Subcutaneous adipose tissue (tissue), 4 donors: Measurements from ENCODE around the gene TERT. TPM values are rescaled to one million over a fixed set of nuclear protein-coding genes. Genes with fewer than 3 reads are reported as not detected.

Experiments used
- total RNA-seq, 4 donors: library from RNA; depleted of rRNA; stranded (reverse); fragments of >200 nt; gene quantifications; one replicate each; pipeline ENCODE4 v1.1.0, GENCODE V29; 2016
- TF ChIP-seq, protein P1 (sequence below): fragments of 450-650 bp; IDR thresholded peaks from one replicate; pipeline ENCODE4 v1.5.1; 2016; ENCODE audit warnings: low read depth, mild to moderate bottlenecking, control low read depth, antibody characterized with exemption, moderate library complexity

Gene TERT
- total RNA-seq, 4 donors from 2014 or later = not detected

DNA sequence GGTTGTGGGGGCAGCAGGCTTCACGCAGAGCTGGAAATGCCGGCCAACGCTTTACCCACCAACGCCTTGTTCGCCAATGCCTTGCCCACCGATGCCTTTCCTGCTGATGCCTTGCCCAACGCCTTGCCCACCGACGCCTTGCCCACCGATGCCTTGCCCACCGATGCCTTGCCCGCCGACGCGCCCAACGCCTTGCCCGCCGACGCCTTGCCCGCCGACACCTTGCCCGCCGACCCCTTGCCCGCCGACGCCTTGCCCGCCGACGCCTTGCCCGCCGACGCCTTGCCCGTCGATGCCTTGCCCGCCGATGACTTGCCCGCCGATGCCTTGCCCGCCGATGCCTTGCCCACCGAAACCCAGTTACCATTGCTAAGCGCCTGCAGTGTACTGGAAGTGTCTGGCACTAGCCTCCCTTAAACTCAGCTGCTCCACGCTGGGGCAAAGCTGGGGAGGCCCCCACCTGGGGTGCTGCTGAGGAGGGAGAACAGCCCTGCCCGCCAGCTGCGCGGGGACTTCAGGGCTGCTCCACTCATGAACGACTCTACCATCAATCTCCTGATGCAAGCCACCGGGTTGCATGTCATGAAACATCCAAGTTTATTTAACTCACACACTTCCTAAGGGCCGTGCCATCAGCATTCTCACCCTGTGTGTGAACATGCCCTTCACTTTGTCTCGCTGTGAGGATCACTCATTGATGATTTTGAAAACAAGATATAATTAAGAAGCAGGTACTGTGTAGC is 67.9 kb downstream of the TERT start:
- TF ChIP-seq, protein P1, sequence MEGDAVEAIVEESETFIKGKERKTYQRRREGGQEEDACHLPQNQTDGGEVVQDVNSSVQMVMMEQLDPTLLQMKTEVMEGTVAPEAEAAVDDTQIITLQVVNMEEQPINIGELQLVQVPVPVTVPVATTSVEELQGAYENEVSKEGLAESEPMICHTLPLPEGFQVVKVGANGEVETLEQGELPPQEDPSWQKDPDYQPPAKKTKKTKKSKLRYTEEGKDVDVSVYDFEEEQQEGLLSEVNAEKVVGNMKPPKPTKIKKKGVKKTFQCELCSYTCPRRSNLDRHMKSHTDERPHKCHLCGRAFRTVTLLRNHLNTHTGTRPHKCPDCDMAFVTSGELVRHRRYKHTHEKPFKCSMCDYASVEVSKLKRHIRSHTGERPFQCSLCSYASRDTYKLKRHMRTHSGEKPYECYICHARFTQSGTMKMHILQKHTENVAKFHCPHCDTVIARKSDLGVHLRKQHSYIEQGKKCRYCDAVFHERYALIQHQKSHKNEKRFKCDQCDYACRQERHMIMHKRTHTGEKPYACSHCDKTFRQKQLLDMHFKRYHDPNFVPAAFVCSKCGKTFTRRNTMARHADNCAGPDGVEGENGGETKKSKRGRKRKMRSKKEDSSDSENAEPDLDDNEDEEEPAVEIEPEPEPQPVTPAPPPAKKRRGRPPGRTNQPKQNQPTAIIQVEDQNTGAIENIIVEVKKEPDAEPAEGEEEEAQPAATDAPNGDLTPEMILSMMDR = no peak

DNA sequence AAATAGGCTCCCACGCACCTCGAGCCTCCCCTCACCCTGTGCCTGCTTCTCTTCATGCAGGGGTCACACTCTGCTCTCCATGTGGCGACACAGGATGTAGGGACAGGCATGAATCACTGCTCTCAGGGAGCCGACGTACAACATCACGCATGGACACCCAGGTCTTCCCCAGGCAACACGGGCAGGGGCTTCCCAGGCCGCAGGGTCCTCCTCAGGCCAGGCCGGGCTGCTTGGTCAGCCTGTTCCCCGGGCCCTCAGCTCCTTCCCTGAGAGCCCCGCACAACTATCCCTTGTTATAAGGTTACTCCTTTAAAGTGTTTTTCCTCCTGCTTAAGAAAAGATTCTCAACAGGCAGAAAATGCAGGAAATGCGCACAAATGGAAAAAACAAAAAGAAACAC is 68.6 kb downstream of the TERT start:
- TF ChIP-seq, protein P1 = no peak

DNA sequence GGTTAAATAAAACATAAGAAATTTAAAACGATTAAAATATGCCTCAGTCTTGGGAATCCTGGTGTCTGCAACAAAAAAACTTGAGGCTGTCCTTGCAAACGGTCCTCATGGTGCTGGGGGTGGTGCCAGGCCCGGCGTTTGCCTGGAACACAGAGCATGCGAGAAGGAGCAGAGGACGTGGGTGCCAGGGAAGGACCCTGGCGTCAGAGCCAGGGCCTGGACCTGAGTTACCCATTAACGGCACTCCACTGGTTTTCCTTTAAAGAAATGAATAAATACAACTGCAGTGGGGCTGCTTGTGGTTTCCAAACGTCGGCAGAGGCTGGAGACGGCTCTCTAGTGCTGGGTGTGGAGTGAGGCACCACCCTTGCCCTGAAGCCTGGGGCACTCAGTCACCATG is 69.8 kb downstream of the TERT start, which contains the start of gene SLC6A18:
TSS of gene SLC6A18 (plus strand) at position 301 of the 400 bp plus-strand sequence. CDS start at position 398, 97 bp downstream.
- TF ChIP-seq, protein P1 = no peak

DNA sequence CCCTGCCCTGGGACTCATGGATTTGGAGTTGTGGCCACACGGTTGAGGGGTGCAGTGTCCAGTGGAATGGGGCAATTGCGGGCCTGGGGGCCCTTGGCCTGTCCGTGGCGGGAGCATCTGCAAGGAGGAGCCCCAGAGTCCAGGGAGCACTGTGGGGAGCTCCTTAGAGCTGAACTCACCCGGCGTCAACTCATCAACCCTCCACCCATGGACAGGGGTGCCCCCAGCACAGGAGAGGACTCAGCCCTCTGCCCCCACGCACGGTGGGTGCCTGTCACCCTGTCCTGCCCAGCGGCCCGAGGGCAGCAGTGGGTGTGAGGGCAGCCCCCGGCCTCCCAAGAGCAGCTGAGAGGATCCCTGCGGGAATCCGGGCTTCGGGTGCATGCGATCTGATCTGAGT is 70.2 kb downstream of the TERT start:
- TF ChIP-seq, protein P1 = no peak

DNA sequence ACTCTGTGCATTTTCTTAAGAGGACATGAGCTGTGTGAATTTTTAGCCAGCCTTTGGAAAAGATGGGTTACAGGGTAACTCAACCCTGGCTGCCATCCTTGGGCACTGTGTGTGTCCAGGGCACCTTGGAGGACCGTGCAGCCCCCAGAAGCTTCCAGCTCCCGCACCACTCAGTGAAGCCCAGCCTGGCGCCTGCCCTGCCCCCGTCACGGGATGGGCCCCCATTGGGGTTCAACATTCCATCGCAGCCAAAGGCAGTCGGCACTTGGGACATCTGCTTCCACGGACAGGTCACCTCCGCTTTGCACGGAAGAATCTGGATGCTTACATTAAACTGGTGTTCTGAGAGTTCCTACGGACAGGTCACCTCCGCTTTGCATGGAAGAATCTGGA is 71.6 kb downstream of the TERT start:
- TF ChIP-seq, protein P1 = no peak

DNA sequence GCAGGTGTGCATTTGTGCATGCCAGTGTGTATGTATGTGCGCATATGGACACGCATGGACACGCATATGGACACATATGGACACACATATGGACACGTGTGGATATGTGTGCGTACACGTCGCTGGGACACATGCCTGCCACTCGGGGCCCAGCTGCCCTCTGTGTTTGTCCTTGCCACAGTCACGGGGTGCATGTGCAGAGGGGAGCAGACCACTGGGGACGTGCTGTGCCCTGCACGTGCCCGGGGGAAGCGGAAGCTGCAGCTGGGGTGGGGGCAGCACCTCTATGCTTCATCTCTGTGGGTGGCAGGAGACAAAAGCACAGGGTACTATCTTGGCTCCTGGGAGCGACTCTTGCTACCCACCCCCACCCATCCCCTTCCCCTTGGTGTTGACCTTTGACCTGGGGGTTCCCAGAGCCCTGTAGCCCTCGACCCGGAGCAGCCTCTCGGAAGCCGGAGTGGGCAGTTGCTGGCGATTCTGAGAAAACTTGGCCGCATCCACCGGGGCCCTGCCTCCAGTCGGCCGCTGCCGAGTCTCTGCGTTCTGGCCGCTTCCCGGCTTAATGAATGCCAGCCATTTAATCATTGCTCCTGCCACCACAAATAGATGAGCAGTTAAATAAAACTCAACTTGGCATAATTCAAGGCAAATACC is 72.1 kb downstream of the TERT start:
- TF ChIP-seq, protein P1 = no peak

DNA sequence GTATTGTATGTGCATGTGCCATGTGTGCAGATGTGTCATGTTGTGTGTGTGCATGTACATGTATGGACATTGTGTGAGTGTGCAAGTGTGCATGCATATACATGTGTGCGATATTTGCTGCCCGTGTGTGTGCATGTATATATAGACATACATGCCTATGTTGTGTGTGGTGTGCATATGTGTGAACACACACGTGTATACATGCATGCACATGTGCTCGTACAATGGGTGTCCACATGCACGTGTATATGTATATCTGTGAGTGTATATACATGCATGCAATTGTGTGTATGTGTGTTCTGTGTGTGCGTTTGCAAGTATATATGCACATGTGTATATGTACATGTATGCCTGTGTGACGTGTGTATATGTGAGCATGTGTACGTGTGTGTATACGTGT is 72.7 kb downstream of the TERT start:
- TF ChIP-seq, protein P1 = no peak
